ENCODE results near the gene MCFD2.

DNA sequence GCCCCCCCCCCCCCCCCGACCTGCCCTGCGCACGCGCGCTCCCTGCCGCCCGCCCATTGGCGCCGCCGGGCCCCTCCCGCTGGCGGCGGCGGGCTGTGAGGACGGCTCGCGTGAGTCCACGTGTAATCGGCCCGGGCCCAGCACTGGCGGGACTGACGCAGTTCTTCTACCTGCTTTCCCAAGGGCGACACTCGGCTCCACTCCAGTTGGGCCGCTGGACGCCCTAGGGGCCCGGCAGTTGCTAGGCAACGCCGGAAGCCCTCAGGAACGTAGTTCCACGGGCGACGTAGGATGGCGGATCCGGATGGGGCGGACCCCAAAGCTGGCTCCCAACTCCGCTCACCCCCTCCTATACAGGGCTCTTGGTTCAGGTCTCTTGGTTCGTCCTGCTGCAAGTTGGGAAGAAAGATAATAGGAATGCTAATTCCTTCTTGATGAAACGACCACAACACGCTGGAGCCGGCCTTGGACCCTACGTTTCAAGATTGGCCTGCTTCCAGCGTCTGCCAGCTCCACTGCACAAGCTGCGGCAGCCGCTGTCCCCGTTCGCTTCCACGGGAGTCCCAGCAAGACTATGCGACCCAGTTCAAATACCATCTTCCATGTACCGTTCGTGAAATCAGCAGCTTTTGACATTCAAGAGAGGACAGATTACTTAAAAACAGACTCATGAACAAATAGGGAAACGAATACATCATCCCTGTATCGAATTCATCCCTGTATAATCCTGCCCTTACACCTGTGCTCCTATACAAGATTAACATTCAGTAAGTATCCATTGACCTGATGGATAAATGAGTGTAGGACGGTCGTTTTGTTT is 415 bp upstream of the MCFD2 start:
- TF ChIP-seq, protein P1, sequence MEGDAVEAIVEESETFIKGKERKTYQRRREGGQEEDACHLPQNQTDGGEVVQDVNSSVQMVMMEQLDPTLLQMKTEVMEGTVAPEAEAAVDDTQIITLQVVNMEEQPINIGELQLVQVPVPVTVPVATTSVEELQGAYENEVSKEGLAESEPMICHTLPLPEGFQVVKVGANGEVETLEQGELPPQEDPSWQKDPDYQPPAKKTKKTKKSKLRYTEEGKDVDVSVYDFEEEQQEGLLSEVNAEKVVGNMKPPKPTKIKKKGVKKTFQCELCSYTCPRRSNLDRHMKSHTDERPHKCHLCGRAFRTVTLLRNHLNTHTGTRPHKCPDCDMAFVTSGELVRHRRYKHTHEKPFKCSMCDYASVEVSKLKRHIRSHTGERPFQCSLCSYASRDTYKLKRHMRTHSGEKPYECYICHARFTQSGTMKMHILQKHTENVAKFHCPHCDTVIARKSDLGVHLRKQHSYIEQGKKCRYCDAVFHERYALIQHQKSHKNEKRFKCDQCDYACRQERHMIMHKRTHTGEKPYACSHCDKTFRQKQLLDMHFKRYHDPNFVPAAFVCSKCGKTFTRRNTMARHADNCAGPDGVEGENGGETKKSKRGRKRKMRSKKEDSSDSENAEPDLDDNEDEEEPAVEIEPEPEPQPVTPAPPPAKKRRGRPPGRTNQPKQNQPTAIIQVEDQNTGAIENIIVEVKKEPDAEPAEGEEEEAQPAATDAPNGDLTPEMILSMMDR (conservative IDR thresholded peaks at IDR 0.05; ENCODE audit: low read length), result no peak
- TF ChIP-seq EZH2phosphoT487 (IDR thresholded peaks at IDR 0.05; ENCODE audit: borderline replicate concordance, low read depth, low read length), result no peak
